Measurements from ENCODE around the gene SCML1.
"Not testable (repeated sequence)": the region's sequence is repeated elsewhere in the genome, so short reads cannot be mapped to it uniquely, and the experiment has no call there.

The SCML1 gene

GRCh38 chrX:17738737-17739535 lies 1.6 kb downstream of the SCML1 start:
- DNase-seq (ENCODE audit: low read depth), result no peak

- no peak for DNase-seq (ENCODE audit: low read depth)
Measured at GRCh38 chrX:17740137-17741122, 3.1 kb downstream of the SCML1 start.

DNA sequence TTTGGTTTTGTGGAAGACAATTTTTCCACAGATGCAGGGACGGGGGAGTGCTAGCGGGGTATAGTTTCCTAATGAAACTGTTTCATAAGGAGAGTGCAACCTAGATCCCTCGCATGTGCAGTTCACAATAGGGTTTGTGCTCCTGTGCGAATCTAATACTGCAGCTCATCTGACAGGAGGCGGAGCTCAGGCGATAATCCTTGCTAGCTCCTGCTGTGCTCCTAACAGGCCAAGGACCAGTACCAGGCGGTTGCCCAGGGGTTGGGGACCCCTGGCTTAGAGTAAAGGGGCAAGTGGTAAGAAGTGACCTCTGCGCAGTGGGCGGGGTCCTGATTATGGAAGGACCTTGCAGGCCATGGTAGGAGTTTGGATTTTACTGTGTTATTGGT lies 3.8 kb downstream of the SCML1 start:
- DNase-seq (ENCODE audit: low read depth), result no peak

DNA sequence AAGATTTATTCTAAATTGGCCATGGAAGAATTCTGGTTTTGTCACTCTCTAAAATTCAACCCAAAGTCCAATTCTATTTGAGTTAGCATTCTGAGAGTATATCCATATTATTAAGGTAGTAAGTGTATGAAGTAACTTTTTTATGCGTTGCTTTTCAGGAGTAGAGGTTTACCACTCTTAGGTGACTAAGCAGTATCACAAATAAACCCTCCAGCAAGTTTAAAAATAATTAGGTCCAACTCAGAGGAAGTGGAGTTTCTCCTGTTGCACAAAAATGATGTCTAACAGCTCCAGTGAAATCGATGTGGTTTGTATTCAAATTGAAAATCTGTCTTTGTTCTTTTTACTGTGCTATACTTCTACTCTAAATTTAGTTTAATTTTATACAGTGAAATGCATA lies 6.6 kb downstream of the SCML1 start:
- no peak for DNase-seq (ENCODE audit: low read depth)

- DNase-seq (ENCODE audit: low read depth), result no peak
Measured at GRCh38 chrX:17744896-17745523, 7.7 kb downstream of the SCML1 start.

- no peak for DNase-seq (ENCODE audit: low read depth)
Measured at GRCh38 chrX:17747692-17748091, 10.4 kb downstream of the SCML1 start.

DNA sequence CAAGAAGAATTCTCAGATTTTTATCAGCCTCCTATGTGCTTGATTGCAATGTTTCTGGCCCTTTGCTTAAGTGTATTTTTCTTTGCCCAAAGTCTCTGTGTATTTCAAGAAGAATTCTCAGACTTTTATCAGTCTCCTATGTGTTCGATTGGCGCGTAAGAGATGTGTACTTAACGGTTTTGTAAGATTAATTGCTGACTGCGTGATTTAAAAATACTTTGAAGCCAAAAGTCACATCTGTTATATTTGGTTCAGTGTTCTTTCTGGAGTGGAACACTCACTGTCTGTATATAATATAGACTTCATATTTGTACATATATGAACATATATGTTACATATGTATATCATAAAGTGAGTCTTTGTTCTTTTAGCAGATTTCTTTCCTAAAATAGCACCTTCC lies 11.4 kb downstream of the SCML1 start:
- DNase-seq (ENCODE audit: low read depth), result no peak

DNA sequence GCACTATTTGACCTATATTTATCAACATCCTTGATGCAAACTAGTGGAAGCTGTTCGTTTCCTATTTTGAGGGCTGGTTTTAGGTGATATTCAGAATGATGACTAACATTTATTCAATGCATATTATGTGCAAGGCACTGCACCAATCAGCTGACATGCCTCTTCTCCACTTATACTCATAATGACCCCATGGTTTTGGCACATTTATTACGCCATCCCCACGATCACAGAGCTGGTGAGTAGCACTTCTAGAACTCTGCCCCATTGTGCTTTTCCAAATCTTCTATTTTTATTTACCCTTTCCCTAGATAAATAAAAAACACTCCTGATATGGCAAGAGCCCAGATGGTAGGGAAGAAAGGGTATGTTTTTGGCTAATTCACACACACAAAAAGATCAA lies 13.1 kb downstream of the SCML1 start:
- DNase-seq (ENCODE audit: low read depth), result no peak

DNA sequence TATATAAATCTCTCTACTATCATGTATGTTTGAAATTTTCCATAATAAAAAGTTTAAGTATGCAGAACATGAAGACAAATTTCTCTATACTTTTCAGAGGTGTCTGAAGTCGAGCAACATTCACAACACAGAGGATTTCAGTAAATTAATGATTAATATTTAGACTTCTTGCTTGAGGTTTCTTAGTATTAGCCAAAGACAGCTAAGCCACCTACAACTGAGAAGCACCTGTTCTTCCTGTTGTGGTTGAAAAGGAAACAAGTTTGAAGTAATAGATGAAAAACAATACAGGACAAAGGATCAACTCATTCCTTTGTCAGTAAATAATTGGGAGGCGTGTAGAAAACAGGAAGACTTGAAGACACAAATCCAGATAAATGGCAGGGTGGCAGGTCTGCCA lies 21.1 kb downstream of the SCML1 start:
- no peak for DNase-seq (ENCODE audit: low read depth)

- no peak for DNase-seq (ENCODE audit: low read depth)
Measured at GRCh38 chrX:17759990-17760389, 22.7 kb downstream of the SCML1 start.

GRCh38 chrX:17767734-17768133 lies 30.4 kb downstream of the SCML1 start:
- no peak for DNase-seq (ENCODE audit: low read depth)

DNA sequence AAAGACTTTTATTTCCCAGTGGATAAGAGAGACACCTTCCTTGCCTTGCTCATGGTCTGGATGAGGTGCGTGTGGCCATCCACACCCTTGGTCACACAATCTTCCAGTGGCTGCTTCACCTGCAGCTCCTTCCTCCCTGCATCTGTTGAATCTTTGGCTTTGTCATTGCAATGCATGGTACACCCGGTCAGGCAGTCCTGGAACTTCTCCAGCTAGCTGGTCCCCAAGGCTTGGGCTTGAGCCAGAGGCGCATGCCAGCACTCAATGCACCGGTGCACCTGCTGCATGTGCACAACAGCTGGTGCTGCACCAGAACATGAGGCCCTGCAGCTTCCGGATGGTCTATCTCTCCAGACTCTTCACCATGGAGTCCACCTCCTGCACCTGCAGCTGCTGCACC lies 31.7 kb downstream of the SCML1 start:
- no peak for DNase-seq (ENCODE audit: low read depth)

GRCh38 chrX:17769701-17770269 lies 32.5 kb downstream of the SCML1 start:
- DNase-seq (ENCODE audit: low read depth), result no peak

DNA sequence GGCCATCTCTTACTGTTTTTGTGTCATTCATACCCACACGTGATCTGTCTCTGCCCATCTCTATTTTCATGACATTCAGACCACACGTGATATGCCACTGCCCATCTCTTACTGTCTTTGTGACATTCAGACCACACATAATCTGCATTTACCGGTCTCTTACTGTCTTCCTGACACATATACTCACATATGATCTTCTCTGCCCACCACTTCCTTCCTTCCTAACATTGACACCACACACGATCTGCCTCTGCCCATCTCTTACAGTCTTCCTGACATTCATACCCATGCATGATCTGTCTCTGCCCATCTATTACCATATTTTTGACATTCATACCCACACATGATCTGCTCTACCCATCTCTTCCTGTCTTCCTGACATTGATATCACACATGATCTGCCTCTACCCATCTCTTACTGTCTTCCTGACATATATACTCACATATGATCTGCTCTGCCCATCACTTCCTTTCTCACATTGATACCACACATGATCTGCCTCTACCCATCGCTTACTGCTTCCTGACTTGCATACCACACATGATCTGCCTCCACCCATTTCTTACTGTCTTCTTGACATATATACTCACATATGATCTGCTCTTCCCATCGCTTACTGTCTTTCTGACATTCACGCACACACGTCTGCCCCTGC lies 36.1 kb downstream of the SCML1 start:
- no peak for DNase-seq (ENCODE audit: low read depth)

GRCh38 chrX:17774053-17774452 lies 36.8 kb downstream of the SCML1 start:
- no peak for DNase-seq (ENCODE audit: low read depth)

DNA sequence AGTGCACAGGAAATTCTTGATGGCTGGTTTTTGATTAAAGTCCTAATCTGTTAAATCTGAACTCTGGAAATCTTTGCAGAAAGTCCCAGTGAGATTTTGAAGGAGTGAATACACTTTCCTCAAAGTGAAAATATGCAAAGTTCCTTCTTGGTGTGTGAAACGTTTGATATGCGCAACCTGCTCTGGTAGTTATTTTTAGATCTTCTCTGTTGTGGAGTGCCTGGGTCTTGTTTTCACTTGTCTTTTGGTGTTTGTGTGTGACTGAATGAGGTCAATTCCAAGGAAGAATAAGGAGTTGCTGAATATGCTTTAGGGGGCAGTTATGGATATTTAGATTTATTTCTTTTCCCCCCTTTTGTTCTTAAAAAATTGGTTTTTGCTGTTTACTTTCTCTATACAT lies 41.7 kb downstream of the SCML1 start:
- no peak for DNase-seq (ENCODE audit: low read depth)

DNA sequence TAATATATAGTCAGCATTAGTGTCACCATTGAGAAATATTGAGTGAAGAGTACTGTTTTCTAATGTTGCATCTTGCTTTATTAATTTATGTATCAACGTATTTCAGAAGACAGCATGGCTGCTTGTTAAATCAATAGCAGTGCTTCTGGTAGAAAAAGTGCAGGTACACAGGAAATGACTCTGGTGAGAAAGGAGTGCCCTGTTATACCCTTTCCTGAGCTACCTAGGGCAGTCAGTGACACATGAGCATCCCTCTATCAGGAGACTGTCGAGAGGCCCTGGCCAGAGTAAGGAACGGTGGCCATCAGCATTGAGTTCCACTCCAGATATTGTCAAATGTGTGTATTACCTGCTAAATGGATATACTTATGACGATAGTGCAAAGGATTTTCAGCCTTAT lies 42.1 kb downstream of the SCML1 start:
- no peak for DNase-seq (ENCODE audit: low read depth)

GRCh38 chrX:17786554-17787347 lies 49.5 kb downstream of the SCML1 start:
- not testable (repeated sequence) for DNase-seq (ENCODE audit: low read depth)

GRCh38 chrX:17787557-17787956 lies 50.3 kb downstream of the SCML1 start:
- no peak for DNase-seq (ENCODE audit: low read depth)

DNA sequence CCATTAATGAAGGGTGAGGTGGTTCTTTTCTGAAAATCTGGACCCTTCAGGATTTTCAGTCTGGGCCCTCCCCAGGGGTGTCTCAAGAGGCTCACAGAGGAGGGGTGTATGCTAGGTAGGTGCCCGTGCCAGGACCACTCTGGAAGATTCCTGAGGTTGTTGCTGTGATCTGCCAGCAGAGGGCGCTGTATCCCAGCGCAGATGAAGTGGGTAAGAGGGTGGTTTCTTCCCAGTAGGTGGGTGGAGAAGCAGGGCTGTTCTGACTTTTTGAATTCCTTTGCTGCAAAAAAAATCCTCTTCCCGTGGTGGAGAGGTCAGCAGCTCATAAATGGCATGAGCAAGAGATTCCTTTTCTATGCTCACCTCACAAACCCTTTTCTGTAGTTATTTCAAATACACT lies 51.1 kb downstream of the SCML1 start:
- DNase-seq (ENCODE audit: low read depth), result no peak
